ENCODE data around the gene TAF11. TPM values are rescaled to one million over a fixed set of nuclear protein-coding genes. Genes with fewer than 3 reads are reported as not detected.

Gene TAF11
- total RNA-seq, 1 donor from 2014 or later: 36.7 TPM

DNA sequence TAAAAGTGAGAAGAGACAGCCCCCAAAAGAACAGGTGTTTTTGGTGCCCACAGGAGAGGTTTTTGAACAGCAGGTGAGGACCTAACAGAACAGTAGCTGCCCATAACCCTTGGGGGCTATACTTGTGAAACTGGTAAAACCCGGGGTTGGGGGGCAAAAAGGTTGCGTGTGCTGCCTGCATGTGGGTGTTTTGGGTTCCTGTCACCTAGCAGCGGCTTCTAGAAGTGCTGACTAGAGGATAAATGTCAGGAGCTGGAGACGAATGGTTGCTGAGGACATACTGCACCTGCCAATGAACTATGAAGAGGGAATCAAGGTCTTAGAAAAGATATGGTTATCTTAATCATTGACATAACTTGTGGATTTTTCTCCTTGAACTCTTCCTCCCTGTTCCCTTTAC is 16.0 kb downstream of the TAF11 start:
- no peaks in the 10 kb centered on the region for H3K27me3 Mint-ChIP-seq (ENCODE audit: low read depth)
- DNase-seq (ENCODE audit: low spot score in 2 of 2, unreplicated experiment in 2 of 2): no peak
- TF ChIP-seq, protein P1, sequence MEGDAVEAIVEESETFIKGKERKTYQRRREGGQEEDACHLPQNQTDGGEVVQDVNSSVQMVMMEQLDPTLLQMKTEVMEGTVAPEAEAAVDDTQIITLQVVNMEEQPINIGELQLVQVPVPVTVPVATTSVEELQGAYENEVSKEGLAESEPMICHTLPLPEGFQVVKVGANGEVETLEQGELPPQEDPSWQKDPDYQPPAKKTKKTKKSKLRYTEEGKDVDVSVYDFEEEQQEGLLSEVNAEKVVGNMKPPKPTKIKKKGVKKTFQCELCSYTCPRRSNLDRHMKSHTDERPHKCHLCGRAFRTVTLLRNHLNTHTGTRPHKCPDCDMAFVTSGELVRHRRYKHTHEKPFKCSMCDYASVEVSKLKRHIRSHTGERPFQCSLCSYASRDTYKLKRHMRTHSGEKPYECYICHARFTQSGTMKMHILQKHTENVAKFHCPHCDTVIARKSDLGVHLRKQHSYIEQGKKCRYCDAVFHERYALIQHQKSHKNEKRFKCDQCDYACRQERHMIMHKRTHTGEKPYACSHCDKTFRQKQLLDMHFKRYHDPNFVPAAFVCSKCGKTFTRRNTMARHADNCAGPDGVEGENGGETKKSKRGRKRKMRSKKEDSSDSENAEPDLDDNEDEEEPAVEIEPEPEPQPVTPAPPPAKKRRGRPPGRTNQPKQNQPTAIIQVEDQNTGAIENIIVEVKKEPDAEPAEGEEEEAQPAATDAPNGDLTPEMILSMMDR (IDR thresholded peaks at IDR 0.05; ENCODE audit: unreplicated experiment): no peak
- H3K4me3 Mint-ChIP-seq: no peak overlapping the region
- peaks cover 30% of the 10 kb centered on the region for H3K36me3 Mint-ChIP-seq
- no peaks in the 10 kb centered on the region for H3K4me1 Mint-ChIP-seq
- no peaks in the 10 kb centered on the region for H3K9me3 Mint-ChIP-seq
- no peak overlapping the region for H3K27ac Mint-ChIP-seq

DNA sequence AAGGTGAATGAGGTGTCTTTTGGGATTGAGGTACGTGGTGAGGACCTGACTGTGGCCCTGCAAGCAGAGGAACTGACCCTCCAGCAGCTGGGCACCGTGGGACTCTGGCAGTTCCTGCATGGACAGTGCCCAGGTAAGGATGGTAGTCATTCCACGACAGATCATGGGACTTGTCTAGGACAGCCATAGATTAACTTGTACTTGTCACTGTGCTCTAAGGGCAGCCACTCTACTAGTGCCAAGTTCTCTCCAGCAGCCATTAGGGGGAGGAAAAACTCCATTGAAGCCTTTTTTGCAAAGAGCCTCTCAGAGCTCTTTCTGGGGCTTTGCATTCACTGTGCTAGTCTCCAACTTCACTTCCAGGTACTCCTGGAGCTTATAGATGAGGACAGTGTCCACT is 20.4 kb downstream of the TAF11 start:
- Mint-ChIP-seq H3K4me3 (no peak overlapping the region), H3K9me3 (no peaks in the 10 kb centered on the region), H3K36me3 (peaks cover 35% of the 10 kb centered on the region), H3K27ac (no peak overlapping the region), H3K27me3 (ENCODE audit: low read depth) (no peaks in the 10 kb centered on the region), H3K4me1 (no peaks in the 10 kb centered on the region)
- DNase-seq (ENCODE audit: low spot score in 2 of 2, unreplicated experiment in 2 of 2): no peak
- TF ChIP-seq, protein P1 (IDR thresholded peaks at IDR 0.05; ENCODE audit: unreplicated experiment): no peak

DNA sequence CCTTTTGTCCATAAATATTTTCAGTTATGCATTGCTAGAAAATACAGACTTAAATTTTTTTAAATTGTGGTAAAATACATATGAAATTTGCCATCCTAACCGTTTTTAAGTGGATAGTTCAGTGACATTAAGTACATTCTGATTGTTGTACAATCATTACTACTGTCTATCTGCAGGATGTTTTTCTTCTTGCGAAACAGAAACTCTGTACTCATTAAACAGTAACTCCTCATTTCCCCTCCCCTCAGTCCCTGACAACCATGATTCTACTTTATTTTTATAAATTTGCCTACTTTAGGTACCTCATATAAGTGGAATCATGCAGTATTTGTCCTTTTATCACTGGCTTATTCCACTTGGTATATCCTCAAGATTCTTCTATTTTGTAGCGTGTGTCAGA is 21.3 kb downstream of the TAF11 start:
- no peaks in the 10 kb centered on the region for H3K9me3 Mint-ChIP-seq
- H3K27me3 Mint-ChIP-seq (ENCODE audit: low read depth): no peaks in the 10 kb centered on the region
- H3K4me1 Mint-ChIP-seq: no peaks in the 10 kb centered on the region
- no peak overlapping the region for H3K27ac Mint-ChIP-seq
- TF ChIP-seq, protein P1 (IDR thresholded peaks at IDR 0.05; ENCODE audit: unreplicated experiment): no peak
- DNase-seq (ENCODE audit: low spot score in 2 of 2, unreplicated experiment in 2 of 2): no peak
- H3K36me3 Mint-ChIP-seq: peaks cover 32% of the 10 kb centered on the region
- H3K4me3 Mint-ChIP-seq: no peak overlapping the region

DNA sequence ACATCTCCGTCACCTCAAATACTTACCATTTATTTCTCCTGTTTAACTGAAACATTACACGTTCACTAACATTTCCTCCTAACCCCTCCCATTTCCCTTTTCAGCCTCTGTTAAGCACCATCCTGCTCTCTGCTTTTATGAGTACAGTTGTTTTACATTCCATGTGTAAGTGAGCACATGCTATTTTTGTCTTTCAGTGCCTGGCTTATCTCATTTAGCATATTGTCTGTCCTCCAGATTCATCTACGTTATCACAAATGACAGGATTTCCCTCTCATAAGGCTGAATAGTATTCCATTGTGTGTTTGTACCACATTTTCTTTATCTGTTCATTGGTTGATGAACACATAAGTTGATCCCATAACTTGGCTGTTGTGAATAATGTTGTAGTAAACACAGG is 22.7 kb downstream of the TAF11 start:
- Mint-ChIP-seq H3K4me3 (no peak overlapping the region), H3K27ac (no peak overlapping the region), H3K36me3 (peaks cover 27% of the 10 kb centered on the region), H3K4me1 (no peaks in the 10 kb centered on the region), H3K27me3 (ENCODE audit: low read depth) (no peaks in the 10 kb centered on the region), H3K9me3 (no peaks in the 10 kb centered on the region)
- TF ChIP-seq, protein P1 (IDR thresholded peaks at IDR 0.05; ENCODE audit: unreplicated experiment): no peak
- DNase-seq (ENCODE audit: low spot score in 2 of 2, unreplicated experiment in 2 of 2): no peak

DNA sequence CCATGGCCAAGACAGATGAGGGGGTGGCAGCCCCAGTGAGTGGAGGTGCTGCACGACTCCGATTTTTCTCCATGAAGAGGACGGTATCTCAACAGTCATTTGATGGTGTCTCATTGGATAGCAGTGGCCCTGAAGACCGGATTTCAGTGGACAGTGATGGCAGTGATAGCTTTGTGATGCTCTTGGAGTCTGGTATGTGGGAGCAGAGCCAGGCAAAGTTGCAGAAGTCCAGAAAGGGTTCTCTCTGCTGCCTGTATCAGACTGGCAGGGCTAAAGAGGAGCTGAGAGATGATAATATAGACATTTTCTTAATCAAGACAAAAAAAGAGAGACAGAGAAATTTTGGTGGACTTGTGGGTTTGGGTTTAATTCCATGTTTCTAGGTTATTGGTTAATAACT is 23.8 kb downstream of the TAF11 start:
- TF ChIP-seq, protein P1 (IDR thresholded peaks at IDR 0.05; ENCODE audit: unreplicated experiment): no peak
- Mint-ChIP-seq H3K36me3 (peaks cover 28% of the 10 kb centered on the region), H3K4me1 (no peaks in the 10 kb centered on the region), H3K4me3 (no peak overlapping the region), H3K27me3 (ENCODE audit: low read depth) (no peaks in the 10 kb centered on the region), H3K27ac (no peak overlapping the region), H3K9me3 (no peaks in the 10 kb centered on the region)
- no peak for DNase-seq (ENCODE audit: low spot score in 2 of 2, unreplicated experiment in 2 of 2)

DNA sequence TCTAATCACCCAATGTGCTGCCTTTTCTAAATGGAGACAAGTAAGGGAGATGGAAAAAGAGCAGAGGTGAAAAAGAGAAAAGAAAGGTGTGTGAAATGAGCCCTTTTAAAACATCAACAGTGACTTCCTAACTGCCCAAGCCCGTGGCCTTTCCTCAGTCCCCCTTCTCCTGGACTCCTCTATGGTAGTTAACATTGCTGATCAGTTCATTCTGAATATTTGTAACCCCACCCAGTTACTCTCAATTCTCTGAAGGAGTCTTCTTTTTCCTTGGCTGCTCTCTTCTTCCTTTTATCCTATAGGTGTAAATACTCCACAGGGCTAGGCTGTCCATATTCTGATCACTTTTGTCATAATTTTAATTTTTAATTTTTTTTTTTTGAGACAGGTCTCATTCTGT is 27.1 kb downstream of the TAF11 start:
- Mint-ChIP-seq H3K27ac (no peak overlapping the region), H3K9me3 (no peaks in the 10 kb centered on the region), H3K36me3 (peaks cover 45% of the 10 kb centered on the region), H3K27me3 (ENCODE audit: low read depth) (no peaks in the 10 kb centered on the region), H3K4me3 (no peak overlapping the region), H3K4me1 (no peaks in the 10 kb centered on the region)
- DNase-seq (ENCODE audit: low spot score in 2 of 2, unreplicated experiment in 2 of 2): no peak
- TF ChIP-seq, protein P1 (IDR thresholded peaks at IDR 0.05; ENCODE audit: unreplicated experiment): no peak
